22Rv1 (cell line): ENCODE results near the gene NCAM2.

Experiments used
- CTCF ChIP-seq: fragments of 450-650 bp; IDR thresholded peaks from 2 replicates; pipeline ENCODE4 v1.5.1; 2017; ENCODE audit warnings: mild to moderate bottlenecking
- ZFX ChIP-seq: fragments of 450-650 bp; IDR thresholded peaks from 2 replicates; pipeline ENCODE4 v1.6.1; 2017; ENCODE audit warnings: antibody characterized with exemption, borderline replicate concordance

GRCh38 chr21:21226472-21226871, 228.3 kb downstream of the NCAM2 start:
- no peak for TF ChIP-seq CTCF
- TF ChIP-seq ZFX, result no peak
